Sigmoid colon (tissue), 7 donors: ENCODE data around the gene PLXNB2. TPM values are rescaled to one million over a fixed set of nuclear protein-coding genes. Genes with fewer than 3 reads are reported as not detected.

Experiments used
- DNase-seq: peaks from one replicate; pipeline ENCODE4 v3.0.0-alpha.2; 2019
- H3K27ac ChIP-seq, 4 donors: fragments of 200-600 bp; sonication (generic); one replicate each; pipeline ENCODE4 v1.5.1; 2016 to 2019; ENCODE audit warnings: mild to moderate bottlenecking in 1 of 4
- H3K27me3 ChIP-seq, 3 donors: fragments of 200-600 bp; sonication (generic); one replicate each; pipeline ENCODE4 v1.5.1; 2019; ENCODE audit warnings: mild to moderate bottlenecking in 1 of 3
- H3K36me3 ChIP-seq, 4 donors: fragments of 200-600 bp; sonication (generic); one replicate each; pipeline ENCODE4 v1.5.1; 2016 to 2019
- H3K4me1 ChIP-seq, 4 donors: fragments of 200-600 bp; sonication (generic); one replicate each; pipeline ENCODE4 v1.5.1; 2017 to 2019
- H3K4me3 ChIP-seq, 4 donors: fragments of 200-600 bp; sonication (generic); one replicate each; pipeline ENCODE4 v1.5.1; 2017 to 2019; ENCODE audit warnings: mild to moderate bottlenecking in 2 of 4, moderate library complexity in 1 of 4
- H3K9me3 ChIP-seq, 4 donors: fragments of 200-600 bp in 3 of 4; sonication (generic) in 3 of 4; one replicate each; pipeline versions ENCODE4 v1.5.1 to v1.6.1; 2013 to 2019
- EP300 ChIP-seq, 4 donors: sonication (generic); formaldehyde crosslinking; IDR thresholded peaks; one replicate each; pipeline ENCODE4 v1.6.1; 2017; ENCODE audit warnings: antibody characterized with exemption in 4 of 4
- POLR2A ChIP-seq, 2 donors: fragments of 450-650 bp; IDR thresholded peaks; one replicate each; pipeline ENCODE4 v1.6.1; 2016; ENCODE audit warnings: antibody characterized with exemption in 2 of 2, mild to moderate bottlenecking in 2 of 2, moderate library complexity in 2 of 2
- POLR2AphosphoS5 ChIP-seq, 4 donors: sonication (generic); formaldehyde crosslinking; IDR thresholded peaks; one replicate each; pipeline ENCODE4 v1.6.1; 2017; ENCODE audit warnings: antibody characterized with exemption in 4 of 4
- WGBS, 2 donors: extraction: QIAGEN DNeasy Blood & Tissue Kit; methylation state at CpG; one replicate each; pipeline ENCODE4 v1.1.7; 2013; 5-methylcytosine and 5-hydroxymethylcytosine counted together
- intact Hi-C: fragments of 100-400 bp; cut with DNase I; formaldehyde crosslinking; loops from one replicate; pipeline ENCODE4 v1.15.1; 2023
- polyA plus RNA-seq, 3 donors: library from polyadenylated mRNA; stranded (reverse); fragments of 200-250 nt; gene quantifications; one replicate each; pipeline ENCODE4 v1.2.3, GENCODE V29; 2013
- total RNA-seq, 4 donors: library from RNA; depleted of rRNA; stranded (reverse); fragments of >200 nt; gene quantifications; one replicate each; pipeline ENCODE4 v1.1.0, GENCODE V29; 2016
- TF ChIP-seq, protein P1 (sequence below), 4 experiments: fragments of 450-650 bp in 3 of 4; fragments of 200-600 bp in 1 of 4; IDR thresholded peaks; one replicate each; pipeline ENCODE4 v1.5.1; 2016 to 2019; ENCODE audit warnings: antibody characterized with exemption in 4 of 4, mild to moderate bottlenecking in 3 of 4, moderate library complexity in 2 of 4
- donor health status: healthy with polysubstance abuse.
- donor health status: Bipolar disorder and iron deficiency.
- donor health status: healthy.

PLXNB2 gene
- total and polyA plus RNA-seq, 7 donors: 18.6 to 150 (median 67.5) TPM

DNA sequence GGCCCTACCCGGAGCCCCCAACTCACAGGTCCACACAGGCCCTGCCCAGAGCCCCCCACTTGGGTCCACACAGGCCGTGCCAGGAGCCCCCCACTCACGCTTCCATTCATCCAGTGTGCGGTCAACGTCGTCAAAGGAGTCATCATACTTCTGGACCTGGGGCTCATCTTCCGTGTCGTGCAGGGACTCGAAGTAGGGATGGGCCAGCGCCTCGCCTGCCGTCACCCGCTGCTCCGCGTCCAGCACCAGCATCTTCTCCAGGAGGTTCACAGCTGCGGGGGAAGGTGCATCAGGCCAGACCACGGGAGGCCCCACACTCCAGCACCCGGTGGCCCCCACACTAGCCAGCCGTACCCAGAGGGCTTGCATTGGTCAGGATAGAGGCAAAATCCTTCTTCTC lies 52.3 kb downstream of the PLXNB2 start:
- no peak for DNase-seq
- Histone ChIP-seq H3K4me3 (no peak overlapping the region), H3K27me3 (peaks cover 0 to 37% (median 15%) of the 10 kb centered on the region in 3 donors), H3K27ac (no peak overlapping the region), H3K4me1 (peaks cover 0 to 23% (median 17%) of the 10 kb centered on the region in 4 donors), H3K9me3 (no peaks in the 10 kb centered on the region), H3K36me3 (no peaks in the 10 kb centered on the region)
- intact Hi-C loops: no loop called here
- TF ChIP-seq EP300 (IDR thresholded peaks at IDR 0.05): no peak
- TF ChIP-seq, protein P1, sequence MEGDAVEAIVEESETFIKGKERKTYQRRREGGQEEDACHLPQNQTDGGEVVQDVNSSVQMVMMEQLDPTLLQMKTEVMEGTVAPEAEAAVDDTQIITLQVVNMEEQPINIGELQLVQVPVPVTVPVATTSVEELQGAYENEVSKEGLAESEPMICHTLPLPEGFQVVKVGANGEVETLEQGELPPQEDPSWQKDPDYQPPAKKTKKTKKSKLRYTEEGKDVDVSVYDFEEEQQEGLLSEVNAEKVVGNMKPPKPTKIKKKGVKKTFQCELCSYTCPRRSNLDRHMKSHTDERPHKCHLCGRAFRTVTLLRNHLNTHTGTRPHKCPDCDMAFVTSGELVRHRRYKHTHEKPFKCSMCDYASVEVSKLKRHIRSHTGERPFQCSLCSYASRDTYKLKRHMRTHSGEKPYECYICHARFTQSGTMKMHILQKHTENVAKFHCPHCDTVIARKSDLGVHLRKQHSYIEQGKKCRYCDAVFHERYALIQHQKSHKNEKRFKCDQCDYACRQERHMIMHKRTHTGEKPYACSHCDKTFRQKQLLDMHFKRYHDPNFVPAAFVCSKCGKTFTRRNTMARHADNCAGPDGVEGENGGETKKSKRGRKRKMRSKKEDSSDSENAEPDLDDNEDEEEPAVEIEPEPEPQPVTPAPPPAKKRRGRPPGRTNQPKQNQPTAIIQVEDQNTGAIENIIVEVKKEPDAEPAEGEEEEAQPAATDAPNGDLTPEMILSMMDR (IDR thresholded peaks at IDR 0.05): no peak
- TF ChIP-seq POLR2A (IDR thresholded peaks at IDR 0.05): no peak
- TF ChIP-seq POLR2AphosphoS5 (IDR thresholded peaks at IDR 0.05): no peak
- 83 to 88% methylated on average over 19 of the region's 19 CpGs for WGBS, 2 donors

DNA sequence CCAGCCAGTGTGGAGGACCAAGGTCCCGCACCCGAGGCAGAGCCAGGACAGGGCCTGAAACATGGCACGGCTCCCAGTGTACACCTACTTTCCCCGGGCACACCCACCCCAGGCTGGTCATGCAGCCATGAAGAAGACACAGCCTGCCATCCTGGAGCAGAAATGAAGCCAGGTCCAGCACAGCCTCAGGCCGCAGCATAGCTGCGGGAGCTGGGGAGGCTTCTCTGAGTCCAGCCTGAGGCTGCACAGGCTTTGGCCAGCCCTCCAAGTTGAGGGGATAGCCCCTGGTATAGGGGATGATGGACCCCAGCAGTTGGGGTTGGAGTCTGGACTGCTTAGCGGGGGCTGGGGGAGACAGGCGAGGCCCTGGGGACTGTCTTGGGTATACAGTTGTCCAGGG lies 53.5 kb downstream of the PLXNB2 start:
- TF ChIP-seq, protein P1 (IDR thresholded peaks at IDR 0.05): no peak
- TF ChIP-seq POLR2A (IDR thresholded peaks at IDR 0.05) (no peak), POLR2AphosphoS5 (IDR thresholded peaks at IDR 0.05) (no peak), EP300 (IDR thresholded peaks at IDR 0.05) (no peak)
- Histone ChIP-seq H3K36me3 (no peaks in the 10 kb centered on the region), H3K27me3 (peaks cover 0 to 26% (median 4%) of the 10 kb centered on the region in 3 donors), H3K4me3 (no peak overlapping the region), H3K27ac (no peak overlapping the region), H3K9me3 (no peaks in the 10 kb centered on the region), H3K4me1 (peaks cover 0 to 35% (median 26%) of the 10 kb centered on the region in 4 donors)
- intact Hi-C loops: no loop called here
- no peak for DNase-seq
- WGBS, 2 donors: 43 to 78% methylated on average over 8 of the region's 8 CpGs

DNA sequence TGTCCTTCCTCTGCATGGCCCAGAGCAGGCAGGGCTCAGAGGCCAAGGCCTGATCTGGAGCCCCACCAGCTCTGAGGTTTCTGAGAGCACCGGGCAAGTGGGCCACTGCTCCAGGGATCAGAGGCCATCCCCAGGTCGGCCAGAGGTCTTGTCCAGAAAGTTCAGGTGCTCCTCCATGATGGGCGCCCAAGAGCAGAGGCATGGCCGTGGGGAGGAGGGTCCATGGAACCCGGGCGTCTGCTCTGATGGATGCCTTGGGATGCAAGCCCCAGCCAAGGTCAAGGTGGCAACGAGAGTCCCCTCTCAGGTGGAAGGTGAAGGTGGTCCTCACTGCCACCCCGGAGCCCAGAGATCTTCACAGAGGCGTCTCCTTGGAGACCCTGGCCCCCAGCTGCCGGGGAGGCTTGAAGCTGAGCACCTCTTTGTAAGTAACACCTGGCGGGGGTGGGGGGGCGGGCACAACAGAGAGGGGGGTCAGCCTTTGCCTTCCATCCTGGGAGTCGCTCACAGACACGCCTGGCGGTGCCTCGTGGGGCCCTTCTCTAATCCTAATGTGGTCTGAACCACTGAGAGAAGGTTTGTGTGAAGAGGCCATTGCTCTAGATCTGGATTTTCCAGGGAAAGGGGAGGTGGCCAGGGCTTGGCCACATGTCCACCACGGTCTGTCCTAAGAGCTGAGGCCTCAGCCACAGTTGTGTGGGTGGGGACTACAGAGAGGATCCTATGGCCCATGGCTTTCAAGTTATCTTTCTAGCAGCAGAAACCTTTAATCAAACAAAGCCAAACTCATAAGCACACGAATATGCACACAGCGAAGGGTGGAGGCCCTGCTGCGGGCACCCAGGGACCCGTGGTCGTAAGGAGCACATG lies 54.2 kb downstream of the PLXNB2 start:
- Histone ChIP-seq H3K9me3 (no peaks in the 10 kb centered on the region), H3K36me3 (no peaks in the 10 kb centered on the region), H3K4me1 (peaks cover 0 to 41% (median 26%) of the 10 kb centered on the region in 4 donors), H3K27ac (no peak overlapping the region), H3K4me3 (no peak overlapping the region), H3K27me3 (peaks cover 0 to 19% (median 0%) of the 10 kb centered on the region in 3 donors)
- 73 to 86% methylated on average over 22 of the region's 22 CpGs for WGBS, 2 donors
- DNase-seq: no peak
- no peak for TF ChIP-seq EP300 (IDR thresholded peaks at IDR 0.05)
- TF ChIP-seq, protein P1 (IDR thresholded peaks at IDR 0.05): no peak
- no peak for TF ChIP-seq POLR2A (IDR thresholded peaks at IDR 0.05)
- no peak for TF ChIP-seq POLR2AphosphoS5 (IDR thresholded peaks at IDR 0.05)
- intact Hi-C loops: no loop called here

DNA sequence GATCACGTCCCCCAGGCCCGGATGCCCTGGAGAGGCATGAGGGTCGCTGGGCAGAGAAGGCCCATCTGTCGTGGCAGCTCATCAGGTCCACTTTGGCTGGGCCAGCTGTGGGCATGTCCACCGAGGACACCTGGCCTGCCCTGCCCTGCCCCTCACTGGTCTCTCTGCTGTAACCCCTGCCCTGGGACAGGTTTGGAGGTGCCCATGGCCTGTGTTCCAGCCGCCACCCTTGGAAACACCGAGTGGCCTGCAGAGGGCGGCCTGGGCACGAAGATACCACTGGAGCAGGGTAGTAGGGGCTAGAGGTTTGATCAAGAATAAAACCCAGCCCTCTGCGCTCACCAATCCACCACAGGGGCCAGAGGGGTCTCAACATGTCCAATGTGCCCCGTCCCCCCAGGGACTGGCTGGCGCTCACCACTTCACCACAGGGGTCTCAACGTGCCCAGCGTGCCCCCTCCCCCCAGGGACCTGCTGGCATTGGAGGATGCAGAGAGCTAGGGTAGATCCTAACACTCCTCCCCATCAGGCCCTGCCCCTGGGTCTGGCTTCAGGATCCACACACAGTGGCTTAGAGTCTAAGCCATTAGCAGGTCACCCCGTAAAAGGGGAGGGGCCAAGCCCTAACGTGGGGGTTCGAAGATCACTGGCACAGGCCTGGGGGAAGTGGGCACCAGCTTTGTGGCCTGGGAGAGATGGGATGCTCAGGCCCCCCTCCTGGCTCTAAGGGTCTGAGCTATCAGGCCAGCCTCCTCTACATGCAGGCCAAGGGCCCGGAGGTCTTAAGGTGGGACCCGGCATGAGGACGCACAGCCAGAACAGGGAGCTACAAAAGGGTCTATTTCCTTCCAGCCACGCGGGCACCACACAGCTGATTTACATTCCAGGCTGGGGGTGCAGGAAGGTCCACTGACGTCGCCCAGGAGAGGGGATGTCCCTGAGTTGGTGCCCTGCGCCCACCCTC lies 55.1 kb downstream of the PLXNB2 start:
- Histone ChIP-seq H3K4me3 (peak overlapping the region in 1 of 4 donors; percentile 79), H3K27ac (peak overlapping the region; percentile 75 to 82 (median 81)), H3K9me3 (no peaks in the 10 kb centered on the region), H3K27me3 (peaks cover 0 to 11% (median 0%) of the 10 kb centered on the region in 3 donors), H3K4me1 (peaks cover 0 to 42% (median 26%) of the 10 kb centered on the region in 4 donors), H3K36me3 (no peaks in the 10 kb centered on the region)
- TF ChIP-seq, protein P1 (IDR thresholded peaks at IDR 0.05): peak; percentile 42 to 71 (median 64)
- no peak for TF ChIP-seq POLR2A (IDR thresholded peaks at IDR 0.05)
- 40 to 56% methylated on average over 25 of the region's 25 CpGs for WGBS, 2 donors
- intact Hi-C loops: no loop called here
- peak; percentile 89 for DNase-seq
